ENCODE results near the gene COA6. TPM values are rescaled to one million over a fixed set of nuclear protein-coding genes. Genes with fewer than 3 reads are reported as not detected.

The COA6 gene
- total and polyA plus RNA-seq, 2 of the 13 experiments (the other 11 are each of a cell fraction or from before 2014, with no cell fraction given), result 32.4 to 104 TPM

GRCh38 chr1:234348964-234349363, 24.3 kb upstream of the COA6 start (continued):
- TF ChIP-seq ZNF770 (CRISPR knock-in tag; IDR thresholded peaks at IDR 0.05) (no peak), RBM22 (optimal IDR thresholded peaks at IDR 0.05; ENCODE audit: low read length) (no peak), ZNF225 (CRISPR knock-in tag; IDR thresholded peaks at IDR 0.05) (no peak), ATF5 (CRISPR knock-in tag; IDR thresholded peaks at IDR 0.05; ENCODE audit: low read depth) (no peak), TEF (CRISPR knock-in tag; IDR thresholded peaks at IDR 0.05) (no peak), ZUFSP (CRISPR knock-in tag; IDR thresholded peaks at IDR 0.05; ENCODE audit: borderline replicate concordance) (no peak), ZGPAT (CRISPR knock-in tag; IDR thresholded peaks at IDR 0.05) (no peak), HDAC1 (CRISPR knock-in tag; IDR thresholded peaks at IDR 0.05) (0 out of 2 replicates have a peak, but pooled peaks have one; percentile 20), XRCC5 (optimal IDR thresholded peaks at IDR 0.05; ENCODE audit: low read length) (no peak), ZBTB34 (CRISPR knock-in tag; IDR thresholded peaks at IDR 0.05) (no peak), ZFAT (CRISPR knock-in tag; conservative IDR thresholded peaks at IDR 0.05) (no peak), ZNF619 (CRISPR knock-in tag; IDR thresholded peaks at IDR 0.05) (no peak), CTCF (CRISPR knock-in tag; IDR thresholded peaks at IDR 0.05) (0 out of 2 replicates have a peak, but pooled peaks have one; percentile 5), KAT7 (CRISPR knock-in tag; IDR thresholded peaks at IDR 0.05; ENCODE audit: borderline replicate concordance) (no peak), NFE2L1 (CRISPR knock-in tag; IDR thresholded peaks at IDR 0.05; ENCODE audit: borderline replicate concordance) (no peak), TBX3 (IDR thresholded peaks at IDR 0.05; ENCODE audit: borderline replicate concordance) (no peak), ZFX (CRISPR knock-in tag; IDR thresholded peaks at IDR 0.05; ENCODE audit: low read depth) (peak; percentile 35; the same call in 1 of the 2 replicates), ZNF780A (CRISPR knock-in tag; IDR thresholded peaks at IDR 0.05) (no peak), ZNF614 (CRISPR knock-in tag; IDR thresholded peaks at IDR 0.05; ENCODE audit: borderline replicate concordance) (no peak)

All from HepG2 (cell line).